ENCODE data around the gene PTGDR2. TPM values are rescaled to one million over a fixed set of nuclear protein-coding genes. Genes with fewer than 3 reads are reported as not detected.

PTGDR2 gene
- total RNA-seq (2014; rRNA removed; shearing (Covaris generic)) (not detected in 2 replicates), polyA plus RNA-seq (2016; fragmentation: Nextera tagmentation; extraction: Ambion mirVana) (0.06 TPM in 2 replicates)

DNA sequence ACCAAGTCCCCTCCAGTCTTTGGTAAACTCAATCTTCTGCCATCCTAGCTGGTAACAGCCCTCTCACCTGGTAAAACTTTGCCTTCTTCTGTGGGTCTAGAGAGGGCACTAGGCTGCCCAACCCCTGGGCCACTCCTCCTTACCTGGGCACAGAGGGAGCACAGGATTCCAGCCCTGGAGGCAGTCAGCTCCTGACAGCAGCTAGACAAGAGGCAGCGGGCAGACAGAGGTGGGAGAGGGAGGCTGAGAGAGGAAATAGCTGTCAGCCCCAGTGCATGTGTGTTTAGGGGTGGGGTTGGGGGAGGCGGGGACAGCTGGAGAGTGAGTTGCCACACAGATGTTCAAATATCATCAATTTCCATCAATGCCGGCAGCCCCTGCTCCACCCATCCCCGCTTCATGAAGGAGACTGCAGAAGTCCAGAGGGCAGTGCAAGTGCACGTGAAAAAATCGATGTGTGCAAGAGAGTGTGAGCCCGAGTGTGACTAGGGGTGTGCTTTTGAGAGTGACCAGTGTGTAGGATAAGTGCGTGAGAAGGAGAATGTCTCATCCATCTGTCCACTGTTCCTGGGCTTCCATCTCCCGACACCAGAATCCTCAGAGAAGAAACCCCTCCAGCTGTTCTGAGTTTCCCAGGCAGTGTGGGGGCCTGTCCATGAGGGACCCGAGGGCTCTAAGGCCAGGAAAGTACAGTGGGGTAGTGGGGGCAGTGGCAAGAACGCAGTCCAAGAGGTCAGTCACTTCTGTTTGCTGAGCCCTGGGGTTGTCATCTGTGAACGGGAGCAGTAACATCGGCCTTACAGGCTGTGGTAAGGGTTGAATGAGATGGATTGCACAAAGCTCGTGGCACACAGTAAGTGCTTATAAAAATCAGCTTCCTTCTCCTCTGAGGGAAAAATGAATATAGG lies at the start of gene PTGDR2:
Gene PTGDR2, minus strand, starts transcription at position 225 of the 908 bp plus-strand sequence. CDS start 2,228 bp downstream, outside the sequence.
- DNase-seq: no peak
- no peak for TF ChIP-seq EZH2 (IDR thresholded peaks at IDR 0.05; ENCODE audit: insufficient read depth, poor library complexity, severe bottlenecking)
- TF ChIP-seq EZH2phosphoT487 (IDR thresholded peaks at IDR 0.05; ENCODE audit: insufficient read depth, low read depth): no peak
- Histone ChIP-seq H3K9me3 (ENCODE audit: low read depth) (no peaks in the 10 kb centered on the region), H4K20me1 (ENCODE audit: insufficient read depth) (no peaks in the 10 kb centered on the region), H3K36me3 (ENCODE audit: low read depth) (no peaks in the 10 kb centered on the region; the same call in 1 of the 2 replicates), H3F3A (ENCODE audit: insufficient read depth) (no peaks in the 10 kb centered on the region), H2AFZ (no peak within 1 kb of the TSS), H3K9me2 (ENCODE audit: insufficient read depth) (no peaks in the 10 kb centered on the region), H3K4me1 (ENCODE audit: insufficient read depth) (no peaks in the 10 kb centered on the region), H3K79me2 (ENCODE audit: insufficient read depth) (no peaks in the 10 kb centered on the region), H3K4me2 (ENCODE audit: unreplicated experiment) (no peak within 1 kb of the TSS), H3K27me3 (replicated peaks; ENCODE audit: insufficient read depth) (no peaks in the 10 kb centered on the region), H3K27ac (no peak within 1 kb of the TSS), H3K9ac (no peak within 1 kb of the TSS), H3K4me3 (no peak within 1 kb of the TSS)
- in situ Hi-C loops (cut with MboI): no loop called here
- WGBS, 2 experiments (ENCODE audit: low coverage in 1 of 2, low lambda C conversion rate in 2 of 2, missing lambda C conversion rate in 2 of 2): 43 to 45% methylated on average over 14 of the region's 14 CpGs

DNA sequence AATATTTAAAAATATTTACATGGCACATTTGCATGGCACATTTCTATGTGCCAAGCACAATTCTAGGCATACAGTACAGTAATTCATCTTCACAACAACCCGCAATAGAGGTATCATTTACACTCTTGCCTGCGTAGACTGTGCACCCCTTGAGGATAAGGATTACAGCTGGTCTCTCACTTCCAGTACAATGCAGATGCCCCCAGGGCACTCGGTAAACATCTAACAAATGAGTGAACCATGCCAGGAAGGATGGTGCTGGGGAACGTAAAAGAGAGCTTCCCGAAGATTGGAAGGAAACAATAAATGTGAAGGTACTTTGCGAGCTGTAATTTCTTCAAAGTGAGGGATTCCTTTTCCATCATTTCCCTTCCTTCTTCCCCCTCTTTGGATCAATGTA lies 49.3 kb upstream of the PTGDR2 start:
- WGBS, 2 experiments (ENCODE audit: low coverage in 1 of 2, low lambda C conversion rate in 2 of 2, missing lambda C conversion rate in 2 of 2): 39 to 45% methylated on average over 6 of the region's 6 CpGs
- H2AFZ ChIP-seq: peak overlapping the region; percentile 91
- in situ Hi-C loops (cut with MboI): no loop called here

DNA sequence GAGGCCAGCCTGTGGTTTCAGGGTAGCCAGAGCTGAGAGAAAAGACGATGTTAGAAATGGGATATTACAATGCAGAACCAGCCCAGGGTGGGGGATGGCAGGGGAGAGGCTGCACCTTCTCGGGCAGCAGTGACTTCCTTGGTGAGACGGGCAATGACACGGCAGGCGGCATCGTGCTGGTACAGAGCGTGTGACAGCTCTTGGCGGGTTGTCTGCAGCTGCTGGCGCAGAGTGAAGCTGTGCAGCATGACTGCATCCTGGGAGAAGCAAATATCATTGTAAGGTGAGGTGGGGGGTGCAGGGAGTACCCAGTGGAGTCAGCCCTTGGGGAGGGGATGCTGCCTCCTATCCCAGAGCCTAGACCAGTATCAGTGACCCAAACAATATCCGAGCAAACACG lies 46.9 kb upstream of the PTGDR2 start:
- no peak overlapping the region for H3K4me3 ChIP-seq
- in situ Hi-C loops (cut with MboI): no loop called here
- no peak overlapping the region for H3K4me2 ChIP-seq (ENCODE audit: unreplicated experiment)
- H3K9ac ChIP-seq: no peak overlapping the region
- peaks cover 8% of the 10 kb centered on the region; the same call in 1 of the 2 replicates for H4K20me1 ChIP-seq (ENCODE audit: insufficient read depth)
- no peaks in the 10 kb centered on the region for H3K9me3 ChIP-seq (ENCODE audit: low read depth)
- H3K27ac ChIP-seq: no peak overlapping the region
- no peaks in the 10 kb centered on the region for H3K27me3 ChIP-seq (replicated peaks; ENCODE audit: insufficient read depth)
- H3K79me2 ChIP-seq (ENCODE audit: insufficient read depth): peaks cover 44% of the 10 kb centered on the region
- peaks cover 35% of the 10 kb centered on the region for H3K36me3 ChIP-seq (ENCODE audit: low read depth)
- H3K9me2 ChIP-seq (ENCODE audit: insufficient read depth): no peaks in the 10 kb centered on the region
- 93 to 96% methylated on average over 11 of the region's 11 CpGs for WGBS, 2 experiments (ENCODE audit: low coverage in 1 of 2, low lambda C conversion rate in 2 of 2, missing lambda C conversion rate in 2 of 2)
- DNase-seq: no peak
- H3F3A ChIP-seq (ENCODE audit: insufficient read depth): peaks cover 22% of the 10 kb centered on the region
- TF ChIP-seq EZH2 (IDR thresholded peaks at IDR 0.05; ENCODE audit: insufficient read depth, poor library complexity, severe bottlenecking) (no peak), EZH2phosphoT487 (IDR thresholded peaks at IDR 0.05; ENCODE audit: insufficient read depth, low read depth) (no peak)
- H2AFZ ChIP-seq: no peak overlapping the region
- peaks cover 14% of the 10 kb centered on the region for H3K4me1 ChIP-seq (ENCODE audit: insufficient read depth)

More for the DNA sequence above, 49.3 kb upstream of the PTGDR2 start:
- Histone ChIP-seq H3K27ac (peak overlapping the region; percentile 89), H3K27me3 (replicated peaks; ENCODE audit: insufficient read depth) (no peaks in the 10 kb centered on the region), H3K9me3 (ENCODE audit: low read depth) (no peaks in the 10 kb centered on the region), H4K20me1 (ENCODE audit: insufficient read depth) (peaks cover 8% of the 10 kb centered on the region; the same call in 1 of the 2 replicates), H3K4me3 (peak overlapping the region; percentile 92), H3F3A (ENCODE audit: insufficient read depth) (peaks cover 16% of the 10 kb centered on the region), H3K79me2 (ENCODE audit: insufficient read depth) (peaks cover 44% of the 10 kb centered on the region), H3K9ac (peak overlapping the region; percentile 97), H3K4me1 (ENCODE audit: insufficient read depth) (peaks cover 14% of the 10 kb centered on the region), H3K36me3 (ENCODE audit: low read depth) (peaks cover 13% of the 10 kb centered on the region), H3K4me2 (ENCODE audit: unreplicated experiment) (peak overlapping the region; percentile 99), H3K9me2 (ENCODE audit: insufficient read depth) (no peaks in the 10 kb centered on the region)
- TF ChIP-seq EZH2phosphoT487 (IDR thresholded peaks at IDR 0.05; ENCODE audit: insufficient read depth, low read depth) (no peak), EZH2 (IDR thresholded peaks at IDR 0.05; ENCODE audit: insufficient read depth, poor library complexity, severe bottlenecking) (no peak)
- DNase-seq: peak; percentile 41

DNA sequence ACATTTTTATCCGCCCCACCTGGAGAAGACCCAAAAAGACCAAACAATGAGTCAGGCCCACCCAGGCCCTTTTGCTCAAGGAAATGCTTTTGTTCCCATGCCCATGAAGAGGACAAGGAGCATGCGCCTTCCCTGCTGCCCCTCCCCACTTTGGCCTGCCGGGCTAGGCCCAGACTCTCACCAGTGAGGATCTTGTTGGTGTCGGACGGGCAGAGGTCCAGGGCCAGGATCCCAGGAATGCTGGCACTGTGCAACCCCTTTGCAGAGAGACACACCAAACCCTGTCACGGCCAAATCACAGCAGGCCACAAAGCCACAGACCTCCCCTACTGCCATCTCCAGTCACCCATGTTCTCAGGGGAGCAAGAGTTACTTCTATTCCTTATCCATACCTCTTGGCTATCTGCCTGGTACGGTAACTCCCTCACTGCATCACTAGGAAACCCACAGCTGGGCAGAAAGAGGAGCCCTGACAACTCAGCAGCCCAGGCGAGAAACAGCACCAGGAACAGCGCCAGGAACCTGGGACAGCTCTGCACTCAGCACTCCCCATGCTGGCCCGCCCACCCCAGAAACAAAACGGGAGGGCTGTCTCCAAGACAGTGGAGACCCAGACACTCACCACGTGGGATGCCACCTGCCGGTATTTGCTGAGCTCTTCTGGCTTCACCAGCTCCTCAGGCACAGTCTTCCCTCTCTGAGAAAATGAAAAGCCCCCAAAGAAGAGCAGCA lies 45.1 kb upstream of the PTGDR2 start:
- Histone ChIP-seq H3K4me3 (no peak overlapping the region), H3K9ac (no peak overlapping the region), H3K36me3 (ENCODE audit: low read depth) (peaks cover 52% of the 10 kb centered on the region), H4K20me1 (ENCODE audit: insufficient read depth) (peaks cover 8% of the 10 kb centered on the region; the same call in 1 of the 2 replicates), H3K9me3 (ENCODE audit: low read depth) (no peaks in the 10 kb centered on the region), H3K27ac (no peak overlapping the region), H3K9me2 (ENCODE audit: insufficient read depth) (no peaks in the 10 kb centered on the region), H2AFZ (no peak overlapping the region), H3K4me1 (ENCODE audit: insufficient read depth) (peaks cover 10% of the 10 kb centered on the region), H3K4me2 (ENCODE audit: unreplicated experiment) (no peak overlapping the region), H3F3A (ENCODE audit: insufficient read depth) (peaks cover 20% of the 10 kb centered on the region), H3K27me3 (replicated peaks; ENCODE audit: insufficient read depth) (no peaks in the 10 kb centered on the region), H3K79me2 (ENCODE audit: insufficient read depth) (peaks cover 42% of the 10 kb centered on the region)
- TF ChIP-seq EZH2phosphoT487 (IDR thresholded peaks at IDR 0.05; ENCODE audit: insufficient read depth, low read depth): no peak
- DNase-seq: no peak
- 64 to 71% methylated on average over 13 of the region's 13 CpGs for WGBS, 2 experiments (ENCODE audit: low coverage in 1 of 2, low lambda C conversion rate in 2 of 2, missing lambda C conversion rate in 2 of 2)
- in situ Hi-C loops (cut with MboI): no loop called here

Data from GM23248 (cell line).